GM23248 (cell line): ENCODE results near the gene TCF7L2.

Experiments
- EZH2 ChIP-seq: fragments of 200-600 bp; sonication (generic); IDR thresholded peaks from 2 replicates; pipeline ENCODE4 v1.6.1; 2018; ENCODE audit warnings: antibody characterized with exemption, mild to moderate bottlenecking; ENCODE audit not compliant: insufficient read depth, poor library complexity, severe bottlenecking
- EZH2phosphoT487 ChIP-seq: fragments of 200-600 bp; sonication (generic); IDR thresholded peaks from 2 replicates; pipeline ENCODE4 v1.6.1; 2018; ENCODE audit warnings: antibody characterized with exemption, moderate library complexity, mild to moderate bottlenecking, low read depth; ENCODE audit not compliant: insufficient read depth

- TF ChIP-seq EZH2phosphoT487: no peak
- no peak for TF ChIP-seq EZH2
These were observed 203.6 kb downstream of the TCF7L2 start for GRCh38 chr10:113153493-113154102.
